Forelimb muscle (tissue), 1 donor: ENCODE results near the gene ASIC3. TPM values are rescaled to one million over a fixed set of nuclear protein-coding genes. Genes with fewer than 3 reads are reported as not detected.
A peak's percentile ranks its signal among the peaks of the same experiment; 100 is the strongest.
"Not testable (repeated sequence)": the region's sequence is repeated elsewhere in the genome, so short reads cannot be mapped to it uniquely, and the experiment has no call there.

Experiments used
- DNase-seq: peaks from one replicate; pipeline ENCODE4 v3.0.0-alpha.2; 2013; ENCODE audit warnings: low read depth
- polyA plus RNA-seq: library from polyadenylated mRNA; unstranded; fragments of 120-200 nt; gene quantifications from one replicate; pipeline ENCODE4 v1.2.1, GENCODE V29; 2013; ENCODE audit not compliant: insufficient read length

ASIC3 gene
- polyA plus RNA-seq, 1 donor: 6.8 TPM

- peak; percentile 54 for DNase-seq
Observed at GRCh38 chr7:151013733-151014497, 34.4 kb upstream of the ASIC3 start.

- no peak for DNase-seq
Observed at GRCh38 chr7:151014950-151015349, 33.4 kb upstream of the ASIC3 start.

- no peak for DNase-seq
Observed at GRCh38 chr7:151015967-151016366, 32.4 kb upstream of the ASIC3 start.

- DNase-seq: no peak
Observed at GRCh38 chr7:151016505-151016904, 31.8 kb upstream of the ASIC3 start.

GRCh38 chr7:151016942-151017341 is 31.4 kb upstream of the ASIC3 start:
- no peak for DNase-seq

GRCh38 chr7:151017370-151017952 is 30.9 kb upstream of the ASIC3 start:
- no peak for DNase-seq

GRCh38 chr7:151017953-151018420 is 30.3 kb upstream of the ASIC3 start:
- DNase-seq: no peak

GRCh38 chr7:151018421-151019129 is 29.8 kb upstream of the ASIC3 start:
- DNase-seq: no peak

- no peak for DNase-seq
Observed at GRCh38 chr7:151019130-151019447, 29.2 kb upstream of the ASIC3 start.

GRCh38 chr7:151020231-151020630 is 28.1 kb upstream of the ASIC3 start:
- no peak for DNase-seq

- DNase-seq: no peak
Observed at GRCh38 chr7:151023232-151023631, 25.1 kb upstream of the ASIC3 start.

GRCh38 chr7:151024435-151025056 is 23.8 kb upstream of the ASIC3 start, which contains the start of gene ATG9B:
Gene ATG9B, minus strand, starts transcription at chr7:151024494. Its CDS starts 71 bp downstream, at chr7:151024423.
- DNase-seq: no peak

GRCh38 chr7:151025924-151026671 is 22.2 kb upstream of the ASIC3 start:
- DNase-seq: no peak

- DNase-seq: not testable (repeated sequence)
Observed at GRCh38 chr7:151026771-151027727, 21.3 kb upstream of the ASIC3 start.

- not testable (repeated sequence) for DNase-seq
Observed at GRCh38 chr7:151027728-151028130, 20.6 kb upstream of the ASIC3 start.

- peak; percentile 100 for DNase-seq
Observed at GRCh38 chr7:151028131-151028947, 20.0 kb upstream of the ASIC3 start, which contains the start of gene ABCB8. Gene ABCB8, plus strand, starts transcription at chr7:151028450. Its CDS starts 66 bp downstream, at chr7:151028516.

- DNase-seq: no peak
Observed at GRCh38 chr7:151028948-151029501, 19.3 kb upstream of the ASIC3 start.

GRCh38 chr7:151031011-151031410 is 17.3 kb upstream of the ASIC3 start:
- DNase-seq: no peak
